Sciatic nerve (tissue), 2 donors: ENCODE measurements around the gene ASTN2. TPM values are rescaled to one million over a fixed set of nuclear protein-coding genes. Genes with fewer than 3 reads are reported as not detected.
A peak's percentile ranks its signal among the peaks of the same experiment; 100 is the strongest.

ENCODE experiments used
- ATAC-seq: fragments of 200-7000 bp; cut with Tn5 transposase; one replicate; pipeline ENCODE4 v1.9.1; 2020; ENCODE audit warnings: mild to moderate bottlenecking, moderate library complexity
- DNase-seq: peaks from one replicate; pipeline ENCODE4 v3.0.0-alpha.2; 2020; ENCODE audit warnings: low spot score
- intact Hi-C: fragments of 100-400 bp; cut with DNase I; formaldehyde crosslinking; loops from one replicate; pipeline ENCODE4 v1.14.2; 2022
- total RNA-seq: library from RNA; stranded (reverse); fragmentation: NEBNext Ultra II Directional; extraction: Animal tissue kit (Norgen Biotek cat#: 25700); gene quantifications from one replicate; pipeline ENCODE4 v1.2.1, GENCODE V29; 2021
- donor health status: DM: no; HTN: no; CAD: no.
- donor health status: DM: no; HTN: no; CAD: no.

The ASTN2 gene
- total RNA-seq, 1 donor from 2014 or later: 19.1 TPM

- DNase-seq (no peak), ATAC-seq (peak; percentile 19)
- intact Hi-C loops: no loop called here
Measured at GRCh38 chr9:117415358-117415914, 579 bp upstream of the ASTN2 start.

- ATAC-seq (peak; percentile 33), DNase-seq (no peak)
- intact Hi-C loops: no loop called here
Measured at GRCh38 chr9:117414220-117414905, 494 bp downstream of the ASTN2 start.

DNA sequence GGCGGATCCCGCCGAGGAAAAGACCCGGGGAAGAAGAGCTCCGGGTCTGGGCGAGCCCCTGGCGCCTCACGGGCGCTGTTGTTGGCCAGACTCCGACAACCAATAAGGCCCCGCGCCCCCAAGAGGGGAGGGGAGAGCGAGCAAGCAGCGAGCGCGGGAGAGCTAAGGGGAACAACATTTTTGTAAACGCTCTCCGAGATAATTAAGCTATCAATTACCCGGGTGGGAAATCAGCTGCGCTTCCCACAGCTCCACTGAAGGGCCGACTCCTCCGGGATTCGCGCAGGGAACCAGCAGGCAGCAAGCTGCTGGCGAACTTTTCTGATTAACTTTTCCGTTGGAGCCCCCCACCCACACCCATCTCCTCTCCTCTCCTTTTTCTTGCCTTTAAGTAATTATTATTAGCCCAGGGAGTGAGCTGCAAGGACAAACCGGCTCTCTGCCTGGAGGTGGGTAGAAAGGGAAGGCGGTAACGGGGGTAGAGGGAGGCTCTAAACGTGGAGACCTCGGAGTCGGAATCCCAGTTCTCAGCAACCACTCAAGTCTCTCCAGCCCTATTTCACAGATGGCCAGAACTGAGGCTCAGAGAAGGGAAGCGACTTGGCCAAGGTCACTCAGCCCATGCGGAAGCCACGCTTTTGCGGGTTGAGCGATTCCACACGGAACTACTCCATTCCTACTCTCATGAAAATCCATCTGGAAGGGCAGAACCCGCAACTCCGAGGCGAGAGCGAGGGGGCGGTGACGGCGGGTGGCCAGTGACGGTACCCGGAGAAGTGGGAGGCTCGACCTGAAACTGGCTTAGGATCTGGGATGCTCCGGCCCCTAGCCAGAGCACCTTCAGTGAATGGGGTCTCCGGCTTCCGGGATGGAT is 1.3 kb downstream of the ASTN2 start:
- intact Hi-C loops: no loop called here
- ATAC-seq: no peak
- DNase-seq: no peak

DNA sequence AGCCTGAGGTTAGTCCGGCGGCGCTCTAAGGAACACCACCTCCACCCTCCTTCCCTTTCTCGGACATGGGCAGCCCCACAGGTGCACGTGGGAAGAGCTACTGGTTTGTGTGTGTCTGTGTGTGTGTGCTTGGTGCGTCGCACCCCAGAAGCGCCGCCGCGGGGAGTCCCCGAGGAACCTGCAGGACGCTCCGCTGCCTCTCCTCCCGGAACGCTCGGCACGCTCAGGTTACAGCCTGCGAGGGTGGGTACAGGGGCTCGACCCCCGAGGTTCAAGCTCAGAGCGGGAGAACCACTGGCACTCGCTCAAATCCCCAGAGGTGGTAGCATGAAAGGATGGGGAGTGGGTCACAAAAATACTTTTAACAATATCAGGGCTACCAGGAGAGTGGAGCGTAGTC is 2.0 kb downstream of the ASTN2 start:
- intact Hi-C loops: no loop called here
- no peak for ATAC-seq
- DNase-seq: no peak

DNA sequence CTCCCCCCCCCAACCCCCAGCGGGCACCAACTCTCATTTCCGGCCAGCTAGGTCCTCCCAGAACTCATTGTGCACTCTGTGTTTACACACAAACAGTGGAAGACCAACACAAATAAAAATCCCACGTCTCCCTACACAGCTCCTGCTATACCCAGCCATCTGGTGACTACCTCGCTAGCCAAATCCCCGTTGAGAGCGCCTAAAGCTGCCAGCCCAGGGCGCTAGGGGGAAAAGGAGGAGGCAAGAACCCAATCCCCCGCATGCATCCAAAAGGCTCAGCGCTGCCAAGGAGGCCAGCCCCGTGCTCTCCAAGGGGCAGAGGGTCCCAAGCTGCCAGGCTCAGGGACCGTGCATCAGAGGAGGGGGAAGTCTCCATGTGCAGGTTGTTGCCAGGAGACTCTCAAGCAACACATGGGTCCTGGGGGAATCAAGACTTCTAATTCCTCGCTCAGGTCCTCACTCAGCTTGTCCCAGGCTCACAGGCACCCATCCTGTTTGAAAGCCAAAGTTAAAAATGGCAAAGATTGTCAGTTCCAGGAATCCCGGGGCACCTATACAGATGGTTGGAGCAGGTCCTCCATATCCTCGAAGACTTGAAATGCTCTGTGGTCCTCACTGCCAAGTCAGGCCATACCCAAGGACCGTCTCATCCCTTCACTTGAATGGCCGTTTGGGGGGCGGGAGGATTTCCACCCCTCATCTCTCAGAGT is 2.7 kb downstream of the ASTN2 start:
- DNase-seq (no peak), ATAC-seq (no peak)
- intact Hi-C loops: no loop called here

- DNase-seq: no peak
- ATAC-seq: peak; percentile 47
Measured at GRCh38 chr9:117411547-117411946, 3.3 kb downstream of the ASTN2 start.

DNA sequence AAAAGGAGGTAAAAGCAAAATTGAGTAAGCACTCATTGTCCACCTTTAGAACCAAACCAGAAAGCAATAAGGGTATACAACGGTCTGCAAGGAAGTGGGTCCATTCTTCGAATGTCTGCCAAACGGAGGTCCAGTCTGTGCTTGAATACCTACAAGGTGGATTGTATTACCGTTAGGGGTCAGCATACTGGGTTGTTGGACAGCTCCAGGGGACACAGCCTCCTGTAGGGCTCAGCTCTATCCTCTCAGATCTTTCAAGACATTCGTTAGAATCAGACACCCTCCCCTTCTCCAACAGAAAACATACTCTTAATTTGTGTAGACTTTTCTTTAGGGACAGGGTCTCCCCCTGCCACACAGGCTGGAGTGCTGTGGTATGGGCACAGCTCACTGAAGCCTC is 5.5 kb downstream of the ASTN2 start:
- DNase-seq (no peak), ATAC-seq (no peak)
- intact Hi-C loops: no loop called here

More at GRCh38 chr9:117411547-117411946, 3.3 kb downstream of the ASTN2 start:
- intact Hi-C loops: no loop called here

- intact Hi-C loops: no loop called here
- DNase-seq (no peak), ATAC-seq (no peak)
Measured at GRCh38 chr9:117407436-117408022, 7.3 kb downstream of the ASTN2 start.

DNA sequence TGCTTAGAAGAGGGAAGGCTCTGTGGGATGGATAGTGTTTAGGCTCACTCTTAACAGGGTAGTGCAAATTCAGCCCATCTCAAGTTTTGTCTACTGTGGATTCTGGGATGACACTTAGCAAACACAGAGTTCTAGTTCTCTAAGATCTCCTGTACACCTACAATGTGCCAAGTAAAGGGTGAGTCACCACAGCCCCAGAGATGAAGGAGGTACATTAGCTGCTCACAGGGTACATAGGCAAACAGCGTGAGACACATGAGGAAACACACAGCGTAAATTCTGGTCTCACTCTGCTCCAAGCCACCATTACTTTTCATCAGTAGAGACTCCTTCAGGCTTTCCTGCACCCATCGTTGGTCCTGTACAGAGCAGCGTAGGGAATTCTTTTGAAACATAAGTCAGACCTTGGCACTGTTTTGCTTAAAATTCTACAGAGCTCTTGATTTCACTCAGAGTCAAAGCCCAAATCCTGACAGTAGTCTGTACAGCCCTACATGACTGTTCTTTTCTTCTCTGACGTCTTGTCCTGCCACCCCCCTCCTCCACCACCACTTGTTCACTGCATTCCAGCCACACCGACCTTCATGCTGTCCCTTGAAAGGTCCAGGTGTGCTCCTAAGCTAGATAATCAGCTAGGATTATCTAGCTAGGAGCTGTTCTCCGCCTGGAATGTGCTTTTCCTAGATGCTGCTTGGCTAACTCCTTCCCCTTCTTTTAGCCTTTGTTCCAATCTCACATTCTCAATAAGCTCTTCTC is 8.7 kb downstream of the ASTN2 start:
- DNase-seq: no peak
- intact Hi-C loops: no loop called here
- ATAC-seq: no peak

DNA sequence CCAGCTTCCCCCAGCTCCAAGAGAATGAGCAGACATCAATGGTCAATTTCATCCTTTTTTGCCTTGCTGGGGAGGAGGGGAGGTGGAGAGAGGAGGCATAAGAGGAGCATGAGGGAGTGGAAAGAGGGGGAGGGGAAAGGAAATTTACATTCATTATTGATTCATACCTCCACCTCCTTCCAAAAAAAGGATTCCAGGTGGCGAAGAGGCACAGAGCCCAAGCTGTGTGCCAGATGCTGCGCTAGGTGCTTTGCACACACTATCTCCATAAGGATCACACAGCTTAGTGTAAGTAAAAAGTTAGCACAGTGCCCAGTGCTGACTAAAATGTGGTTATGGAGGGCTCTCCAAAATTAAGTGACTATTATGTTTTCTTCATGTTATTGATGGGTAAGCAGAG is 11.0 kb downstream of the ASTN2 start:
- intact Hi-C loops: no loop called here
- ATAC-seq: no peak
- no peak for DNase-seq

- intact Hi-C loops: no loop called here
- DNase-seq (no peak), ATAC-seq (peak; percentile 67)
Measured at GRCh38 chr9:117403403-117403811, 11.4 kb downstream of the ASTN2 start.

DNA sequence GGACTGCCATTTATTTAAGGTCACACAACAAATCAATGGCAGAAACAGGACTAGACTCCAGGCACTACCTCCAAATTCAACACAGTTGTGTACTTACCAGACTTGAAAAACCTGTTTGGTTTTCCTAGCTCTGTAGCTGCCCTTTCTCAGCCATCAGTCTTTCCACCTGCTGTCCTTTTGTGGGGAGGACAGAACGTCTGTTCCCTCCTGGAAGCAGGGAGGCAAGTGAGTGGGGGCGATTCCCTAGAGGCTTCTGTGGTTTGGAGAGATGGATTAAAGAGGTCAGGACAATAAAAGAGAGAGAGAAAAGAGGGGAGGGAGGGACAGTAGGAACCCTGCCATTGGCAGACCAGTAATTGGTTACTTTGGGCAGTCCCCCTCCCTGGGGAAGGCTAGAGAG is 14.7 kb downstream of the ASTN2 start:
- DNase-seq (no peak), ATAC-seq (no peak)
- intact Hi-C loops: no loop called here

GRCh38 chr9:117395151-117395650 is 19.7 kb downstream of the ASTN2 start:
- intact Hi-C loops: no loop called here
- no peak for ATAC-seq
- DNase-seq: no peak

GRCh38 chr9:117394655-117395054 is 20.2 kb downstream of the ASTN2 start:
- intact Hi-C loops: no loop called here

GRCh38 chr9:117392992-117393391 is 21.9 kb downstream of the ASTN2 start:
- ATAC-seq (no peak), DNase-seq (no peak)
- intact Hi-C loops: no loop called here

More at GRCh38 chr9:117394655-117395054, 20.2 kb downstream of the ASTN2 start:
- DNase-seq (no peak), ATAC-seq (no peak)

- intact Hi-C loops: no loop called here
- DNase-seq (no peak), ATAC-seq (no peak)
Measured at GRCh38 chr9:117387422-117387821, 27.4 kb downstream of the ASTN2 start.

DNA sequence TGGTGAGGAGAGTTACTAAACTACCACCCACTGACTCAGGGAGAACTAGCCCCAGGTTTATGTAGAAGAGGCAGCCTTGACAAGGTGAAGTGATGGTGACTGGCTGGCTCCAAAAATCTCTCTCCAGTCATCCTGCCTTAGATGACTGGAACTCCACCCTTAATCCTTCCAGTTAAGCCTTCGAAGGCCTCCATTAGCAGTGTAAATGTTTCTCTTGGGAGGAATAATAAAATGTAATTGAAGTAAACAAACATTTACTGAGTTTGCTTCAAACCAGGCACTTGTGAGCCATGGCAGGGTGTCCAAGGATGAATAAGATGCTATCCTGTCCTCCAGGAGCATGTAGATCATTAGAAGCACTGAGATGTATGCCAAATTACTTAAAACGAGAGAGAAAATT is 35.5 kb downstream of the ASTN2 start:
- intact Hi-C loops: no loop called here
- DNase-seq (no peak), ATAC-seq (no peak)

GRCh38 chr9:117377046-117377445 is 37.8 kb downstream of the ASTN2 start:
- no peak for DNase-seq
- intact Hi-C loops: no loop called here
- no peak for ATAC-seq
